ENCODE data around the gene SSBP3.
"Not testable (repeated sequence)": the region's sequence is repeated elsewhere in the genome, so short reads cannot be mapped to it uniquely, and the experiment has no call there.

The SSBP3 gene

GRCh38 chr1:54390655-54391054 is 15.5 kb downstream of the SSBP3 start:
- no peak for ATAC-seq (ENCODE audit: insufficient read depth, low read depth)
- H3K27ac ChIP-seq (ENCODE audit: low read length), result no peak overlapping the region
- H3K4me2 ChIP-seq (ENCODE audit: insufficient read depth, low read length), result no peak overlapping the region
- no peaks in the 10 kb centered on the region for H3K27me3 ChIP-seq (ENCODE audit: insufficient read depth, low read length, poor library complexity)
- H3K9ac ChIP-seq (ENCODE audit: low read depth, low read length), result no peak overlapping the region
- no peak overlapping the region for H2AFZ ChIP-seq (ENCODE audit: low read depth, low read length)
- no peak for DNase-seq
- H3K4me3 ChIP-seq (ENCODE audit: low read depth in 1 of 2, low read length in 2 of 2), result no peak overlapping the region
- no peak for TF ChIP-seq EZH2 (IDR thresholded peaks at IDR 0.05; ENCODE audit: borderline replicate concordance, low read depth, low read length, severe bottlenecking)
- TF ChIP-seq, protein P1, sequence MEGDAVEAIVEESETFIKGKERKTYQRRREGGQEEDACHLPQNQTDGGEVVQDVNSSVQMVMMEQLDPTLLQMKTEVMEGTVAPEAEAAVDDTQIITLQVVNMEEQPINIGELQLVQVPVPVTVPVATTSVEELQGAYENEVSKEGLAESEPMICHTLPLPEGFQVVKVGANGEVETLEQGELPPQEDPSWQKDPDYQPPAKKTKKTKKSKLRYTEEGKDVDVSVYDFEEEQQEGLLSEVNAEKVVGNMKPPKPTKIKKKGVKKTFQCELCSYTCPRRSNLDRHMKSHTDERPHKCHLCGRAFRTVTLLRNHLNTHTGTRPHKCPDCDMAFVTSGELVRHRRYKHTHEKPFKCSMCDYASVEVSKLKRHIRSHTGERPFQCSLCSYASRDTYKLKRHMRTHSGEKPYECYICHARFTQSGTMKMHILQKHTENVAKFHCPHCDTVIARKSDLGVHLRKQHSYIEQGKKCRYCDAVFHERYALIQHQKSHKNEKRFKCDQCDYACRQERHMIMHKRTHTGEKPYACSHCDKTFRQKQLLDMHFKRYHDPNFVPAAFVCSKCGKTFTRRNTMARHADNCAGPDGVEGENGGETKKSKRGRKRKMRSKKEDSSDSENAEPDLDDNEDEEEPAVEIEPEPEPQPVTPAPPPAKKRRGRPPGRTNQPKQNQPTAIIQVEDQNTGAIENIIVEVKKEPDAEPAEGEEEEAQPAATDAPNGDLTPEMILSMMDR (IDR thresholded peaks at IDR 0.05; ENCODE audit: borderline replicate concordance, extremely low read depth, low read length, poor library complexity, severe bottlenecking), result no peak
- no peaks in the 10 kb centered on the region for H3K4me1 ChIP-seq (ENCODE audit: insufficient read depth, low read length)
- peaks cover 84% of the 10 kb centered on the region for H4K20me1 ChIP-seq (ENCODE audit: insufficient read depth, low read length)
- H3K9me3 ChIP-seq (ENCODE audit: insufficient read depth, low read length, severe bottlenecking), result no peaks in the 10 kb centered on the region
- H3K79me2 ChIP-seq (ENCODE audit: insufficient read depth, low read length), result peaks cover 99% of the 10 kb centered on the region
- peaks cover 78% of the 10 kb centered on the region for H3K36me3 ChIP-seq (ENCODE audit: insufficient read depth, low read length)

- not testable (repeated sequence) for DNase-seq; H3K9ac ChIP-seq (ENCODE audit: low read depth, low read length); H3K4me3 ChIP-seq (ENCODE audit: low read depth in 1 of 2, low read length in 2 of 2); H2AFZ ChIP-seq (ENCODE audit: low read depth, low read length); H3K4me2 ChIP-seq (ENCODE audit: insufficient read depth, low read length); ATAC-seq (ENCODE audit: insufficient read depth, low read depth); H3K4me1 ChIP-seq (ENCODE audit: insufficient read depth, low read length); H3K9me3 ChIP-seq (ENCODE audit: insufficient read depth, low read length, severe bottlenecking); H3K27me3 ChIP-seq (ENCODE audit: insufficient read depth, low read length, poor library complexity); H3K27ac ChIP-seq (ENCODE audit: low read length)
- peaks cover 100% of the 10 kb centered on the region for H3K79me2 ChIP-seq (ENCODE audit: insufficient read depth, low read length)
- H4K20me1 ChIP-seq (ENCODE audit: insufficient read depth, low read length), result peaks cover 84% of the 10 kb centered on the region
- H3K36me3 ChIP-seq (ENCODE audit: insufficient read depth, low read length), result peaks cover 77% of the 10 kb centered on the region
These were observed 16.6 kb downstream of the SSBP3 start for GRCh38 chr1:54389608-54390007.

GRCh38 chr1:54387419-54387818 is 18.8 kb downstream of the SSBP3 start:
- ATAC-seq (ENCODE audit: insufficient read depth, low read depth) (no peak), DNase-seq (no peak)
- no peak overlapping the region for H3K27ac ChIP-seq (ENCODE audit: low read length)
- no peak overlapping the region for H3K9ac ChIP-seq (ENCODE audit: low read depth, low read length)
- no peak overlapping the region for H3K4me3 ChIP-seq (ENCODE audit: low read depth in 1 of 2, low read length in 2 of 2)
- H3K36me3 ChIP-seq (ENCODE audit: insufficient read depth, low read length), result peaks cover 65% of the 10 kb centered on the region
- H3K79me2 ChIP-seq (ENCODE audit: insufficient read depth, low read length), result peaks cover 93% of the 10 kb centered on the region
- H3K9me3 ChIP-seq (ENCODE audit: insufficient read depth, low read length, severe bottlenecking), result no peaks in the 10 kb centered on the region
- no peaks in the 10 kb centered on the region for H3K27me3 ChIP-seq (ENCODE audit: insufficient read depth, low read length, poor library complexity)
- no peak for TF ChIP-seq EZH2 (IDR thresholded peaks at IDR 0.05; ENCODE audit: borderline replicate concordance, low read depth, low read length, severe bottlenecking)
- TF ChIP-seq, protein P1 (IDR thresholded peaks at IDR 0.05; ENCODE audit: borderline replicate concordance, extremely low read depth, low read length, poor library complexity, severe bottlenecking), result no peak
- H2AFZ ChIP-seq (ENCODE audit: low read depth, low read length), result no peak overlapping the region
- peaks cover 78% of the 10 kb centered on the region for H4K20me1 ChIP-seq (ENCODE audit: insufficient read depth, low read length)
- H3K4me2 ChIP-seq (ENCODE audit: insufficient read depth, low read length), result no peak overlapping the region
- H3K4me1 ChIP-seq (ENCODE audit: insufficient read depth, low read length), result no peaks in the 10 kb centered on the region

- no peak for TF ChIP-seq EZH2 (IDR thresholded peaks at IDR 0.05; ENCODE audit: borderline replicate concordance, low read depth, low read length, severe bottlenecking)
- TF ChIP-seq, protein P1 (IDR thresholded peaks at IDR 0.05; ENCODE audit: borderline replicate concordance, extremely low read depth, low read length, poor library complexity, severe bottlenecking), result no peak
- ATAC-seq (ENCODE audit: insufficient read depth, low read depth) (no peak), DNase-seq (no peak)
- Histone ChIP-seq H3K4me2 (ENCODE audit: insufficient read depth, low read length) (no peak overlapping the region), H2AFZ (ENCODE audit: low read depth, low read length) (no peak overlapping the region), H4K20me1 (ENCODE audit: insufficient read depth, low read length) (peaks cover 67% of the 10 kb centered on the region), H3K4me1 (ENCODE audit: insufficient read depth, low read length) (no peaks in the 10 kb centered on the region), H3K79me2 (ENCODE audit: insufficient read depth, low read length) (peaks cover 93% of the 10 kb centered on the region), H3K27ac (ENCODE audit: low read length) (no peak overlapping the region), H3K4me3 (ENCODE audit: low read depth in 1 of 2, low read length in 2 of 2) (no peak overlapping the region), H3K9me3 (ENCODE audit: insufficient read depth, low read length, severe bottlenecking) (no peaks in the 10 kb centered on the region), H3K27me3 (ENCODE audit: insufficient read depth, low read length, poor library complexity) (no peaks in the 10 kb centered on the region), H3K9ac (ENCODE audit: low read depth, low read length) (no peak overlapping the region), H3K36me3 (ENCODE audit: insufficient read depth, low read length) (peaks cover 62% of the 10 kb centered on the region)
These were observed 20.5 kb downstream of the SSBP3 start for GRCh38 chr1:54385727-54386022.

All from DND-41 (cell line).